NCI-H1092 treated with DMSO at 0.1 percent for 48 hours (cell line): Measurements from ENCODE around the gene ZNF48.

Source experiments
- DNase-seq: peaks from one replicate; lab custom pipeline; 2025; lab: John Stamatoyannopoulos, UW

Gene ZNF48

GRCh38 chr16:30395155-30395991, at the start of gene ZNF48:
Gene ZNF48, plus strand, starts transcription at chr16:30395420. Its CDS starts 375 bp downstream, at chr16:30395795.
- DNase-seq: peak; percentile 90

GRCh38 chr16:30346286-30346685, 48.9 kb upstream of the ZNF48 start:
- DNase-seq: no peak

- DNase-seq: no peak
These were observed 47.1 kb upstream of the ZNF48 start for GRCh38 chr16:30348113-30348512.

GRCh38 chr16:30348929-30349328, 46.3 kb upstream of the ZNF48 start:
- no peak for DNase-seq

GRCh38 chr16:30349675-30350074, 45.5 kb upstream of the ZNF48 start:
- DNase-seq: no peak

- DNase-seq: no peak
These were observed 44.9 kb upstream of the ZNF48 start for GRCh38 chr16:30350134-30350871.

GRCh38 chr16:30351001-30351441, 44.2 kb upstream of the ZNF48 start:
- no peak for DNase-seq

GRCh38 chr16:30351586-30352419, 43.4 kb upstream of the ZNF48 start:
- no peak for DNase-seq

- DNase-seq: no peak
These were observed 42.5 kb upstream of the ZNF48 start for GRCh38 chr16:30352488-30353401.

- DNase-seq: no peak
These were observed 41.6 kb upstream of the ZNF48 start for GRCh38 chr16:30353438-30354129.

GRCh38 chr16:30354423-30355143, 40.6 kb upstream of the ZNF48 start:
- no peak for DNase-seq

GRCh38 chr16:30355144-30355953, 39.9 kb upstream of the ZNF48 start, which contains the start of gene CD2BP2:
Gene CD2BP2, minus strand, starts transcription at chr16:30355308. Its CDS starts 627 bp downstream, at chr16:30354681.
- DNase-seq: peak; percentile 98

GRCh38 chr16:30355954-30356308, 39.3 kb upstream of the ZNF48 start:
- DNase-seq: no peak

GRCh38 chr16:30356401-30357084, 38.7 kb upstream of the ZNF48 start:
- peak; percentile 16 for DNase-seq

- no peak for DNase-seq
These were observed 38.0 kb upstream of the ZNF48 start for GRCh38 chr16:30357085-30357714.

- no peak for DNase-seq
These were observed 37.3 kb upstream of the ZNF48 start for GRCh38 chr16:30357715-30358576.

GRCh38 chr16:30358577-30358936, 36.7 kb upstream of the ZNF48 start:
- no peak for DNase-seq
